Activated B cell treated with CpG ODN at 0.5 μM for 24 hours (primary cell): ENCODE results near the gene NIPAL3. TPM values are rescaled to one million over a fixed set of nuclear protein-coding genes. Genes with fewer than 3 reads are reported as not detected.

Experiments
- ATAC-seq: fragments of 200-7000 bp; cut with Tn5 transposase; one replicate; pipeline ENCODE4 v1.10.0; 2021; ENCODE audit warnings: low read depth, mild to moderate bottlenecking, moderate library complexity
- CTCF ChIA-PET: fragments of 350-600 bp; sonication (Branson Sonifier 250); formaldehyde crosslinking; loops from one replicate; lab custom pipeline; 2021; ENCODE audit warnings: antibody characterized with exemption; lab: Charles Lee
- POLR2A ChIA-PET: fragments of 350-600 bp; sonication (Branson Sonifier 250); formaldehyde crosslinking; loops from one replicate; lab custom pipeline; 2021; ENCODE audit warnings: antibody characterized with exemption; lab: Charles Lee
- DNase-seq: peaks from one replicate; pipeline ENCODE4 v3.0.0; 2022
- H3K27ac Mint-ChIP-seq: one replicate; pipeline ENCODE4 v1.8.0; 2020; ENCODE audit warnings: mixed read lengths
- H3K27me3 Mint-ChIP-seq: one replicate; pipeline ENCODE4 v1.8.0; 2021; ENCODE audit warnings: mixed read lengths
- H3K36me3 Mint-ChIP-seq: one replicate; pipeline ENCODE4 v1.8.0; 2021; ENCODE audit warnings: low read depth, mixed read lengths
- H3K4me1 Mint-ChIP-seq: one replicate; pipeline ENCODE4 v1.8.0; 2021; ENCODE audit warnings: mixed read lengths
- H3K4me3 Mint-ChIP-seq: one replicate; pipeline ENCODE4 v1.8.0; 2020; ENCODE audit warnings: mild to moderate bottlenecking, mixed read lengths
- H3K9me3 Mint-ChIP-seq: one replicate; pipeline ENCODE4 v1.8.0; 2020; ENCODE audit warnings: mixed read lengths
- CTCF ChIP-seq: fragments of 200-600 bp; IDR thresholded peaks from one replicate; pipeline ENCODE4 v1.8.0; 2022; ENCODE audit warnings: antibody characterized with exemption, mild to moderate bottlenecking
- intact Hi-C: fragments of 100-400 bp; cut with micrococcal nuclease; formaldehyde crosslinking; loops from one replicate; pipeline ENCODE4 v1.15.1; 2024
- total RNA-seq: library from RNA; stranded (reverse); gene quantifications from 2 replicates; pipeline ENCODE4 v1.2.3, GENCODE V29; 2022

Gene NIPAL3
- total RNA-seq, 1 donor from 2014 or later = 23.2 TPM

- no peaks in the 10 kb centered on the region for H3K27me3 Mint-ChIP-seq
- peaks cover 5% of the 10 kb centered on the region for H3K4me1 Mint-ChIP-seq
- no peak for TF ChIP-seq CTCF
- intact Hi-C loops = no loop called here
- ATAC-seq = no peak
- no peaks in the 10 kb centered on the region for H3K9me3 Mint-ChIP-seq
- ChIA-PET CTCF (interaction anchor here (0.8 kb wide), 1 partner anchor 118 kb away, joined by 4 read pairs; no protein-coding TSS in a partner anchor), POLR2A (no interaction called here)
- no peak for DNase-seq
- H3K36me3 Mint-ChIP-seq = peaks cover 53% of the 10 kb centered on the region
- no peak overlapping the region for H3K4me3 Mint-ChIP-seq
- no peak overlapping the region for H3K27ac Mint-ChIP-seq
Observed at GRCh38 chr1:24468685-24469316, 53.2 kb downstream of the NIPAL3 start.

DNA sequence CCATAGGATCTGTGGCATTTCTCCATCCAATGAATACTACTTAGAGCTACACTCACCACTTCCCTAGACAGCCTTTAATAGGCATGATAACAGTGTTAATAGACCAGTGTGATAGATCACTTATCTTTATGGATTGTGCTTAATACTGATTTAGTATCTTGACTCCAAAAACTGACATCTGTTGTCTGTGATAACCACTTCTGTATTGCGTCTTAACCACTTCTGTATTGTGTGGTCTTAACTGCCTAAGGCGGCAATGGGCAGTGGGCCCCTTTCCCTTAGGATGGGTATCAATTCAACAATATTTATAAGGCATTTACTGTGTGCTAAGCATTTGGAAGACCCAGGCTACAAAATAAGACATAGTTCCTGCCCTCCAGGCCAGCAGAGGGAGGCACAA is 55.0 kb downstream of the NIPAL3 start:
- CTCF ChIA-PET = no interaction called here

DNA sequence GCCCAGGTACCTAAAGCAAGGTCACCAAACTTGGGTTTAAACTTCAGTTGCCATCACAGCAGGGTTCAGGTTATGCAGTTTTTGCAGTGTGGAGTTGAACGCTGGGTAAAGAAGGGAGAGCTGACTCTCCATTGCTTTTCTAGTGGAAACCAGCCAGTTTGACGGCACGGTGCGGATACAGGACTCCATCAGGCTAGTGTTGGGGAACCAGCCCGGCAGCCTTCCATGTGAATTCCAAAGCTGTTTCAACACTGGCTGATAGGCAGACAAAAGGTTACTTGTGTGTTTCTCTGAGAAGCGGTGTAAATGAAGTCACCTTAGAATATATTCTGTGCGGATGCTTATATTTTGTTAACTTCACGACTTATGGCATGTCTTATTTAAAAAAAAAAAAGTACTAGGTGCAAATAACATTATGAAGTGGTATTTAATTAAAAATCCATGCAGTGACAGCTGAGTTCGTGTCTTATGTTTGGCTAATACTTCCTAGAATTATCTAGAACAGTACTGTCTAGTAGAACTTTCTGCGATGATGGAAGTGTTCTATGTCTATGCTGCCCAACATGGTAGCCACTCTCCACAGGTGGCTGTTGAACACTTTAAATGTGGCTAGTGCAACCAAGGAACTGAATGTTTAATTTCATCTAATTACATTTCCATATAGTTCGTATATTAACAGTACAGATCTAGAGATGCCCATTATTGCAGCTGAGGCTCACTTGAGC is 57.1 kb downstream of the NIPAL3 start:
- no peak for TF ChIP-seq CTCF
- H3K27me3 Mint-ChIP-seq = no peaks in the 10 kb centered on the region
- CTCF ChIA-PET = no interaction called here
- H3K4me1 Mint-ChIP-seq = no peaks in the 10 kb centered on the region
- H3K4me3 Mint-ChIP-seq = no peak overlapping the region
- peaks cover 24% of the 10 kb centered on the region for H3K36me3 Mint-ChIP-seq
- intact Hi-C loops = no loop called here
- H3K9me3 Mint-ChIP-seq = no peaks in the 10 kb centered on the region
- no peak for ATAC-seq
- POLR2A ChIA-PET = interaction anchor here (0.7 kb wide), 1 partner anchor 81 kb away, joined by 5 read pairs; no protein-coding TSS in a partner anchor
- no peak overlapping the region for H3K27ac Mint-ChIP-seq
- no peak for DNase-seq

More for the DNA sequence above, 55.0 kb downstream of the NIPAL3 start:
- Mint-ChIP-seq H3K4me3 (no peak overlapping the region), H3K27ac (no peak overlapping the region), H3K4me1 (peaks cover 2% of the 10 kb centered on the region), H3K36me3 (peaks cover 40% of the 10 kb centered on the region), H3K27me3 (no peaks in the 10 kb centered on the region), H3K9me3 (no peaks in the 10 kb centered on the region)
- intact Hi-C loops = no loop called here
- DNase-seq (no peak), ATAC-seq (no peak)
- POLR2A ChIA-PET = no interaction called here
- TF ChIP-seq CTCF = no peak

- no peak for ATAC-seq
- ChIA-PET POLR2A (no interaction called here), CTCF (interaction anchor here (0.9 to 1.6 kb wide), 2 partner anchors 27 to 113 kb away, joined by 3 read pairs; no protein-coding TSS in a partner anchor)
- no peak overlapping the region for H3K4me3 Mint-ChIP-seq
- H3K27ac Mint-ChIP-seq = no peak overlapping the region
- peaks cover 14% of the 10 kb centered on the region for H3K36me3 Mint-ChIP-seq
- no peak for TF ChIP-seq CTCF
- H3K4me1 Mint-ChIP-seq = no peaks in the 10 kb centered on the region
- H3K9me3 Mint-ChIP-seq = no peaks in the 10 kb centered on the region
- H3K27me3 Mint-ChIP-seq = no peaks in the 10 kb centered on the region
- no peak for DNase-seq
- intact Hi-C loops = no loop called here
Observed at GRCh38 chr1:24474193-24474592, 58.6 kb downstream of the NIPAL3 start.

- CTCF ChIA-PET = interaction anchor here (1.6 kb wide), 1 partner anchor 26 kb away, joined by 3 read pairs; no protein-coding TSS in a partner anchor
Observed at GRCh38 chr1:24475700-24476099, 60.1 kb downstream of the NIPAL3 start.

More at GRCh38 chr1:24475700-24476099, 60.1 kb downstream of the NIPAL3 start:
- intact Hi-C loops = no loop called here
- TF ChIP-seq CTCF = no peak
- POLR2A ChIA-PET = no interaction called here
- Mint-ChIP-seq H3K4me1 (peaks cover 8% of the 10 kb centered on the region), H3K4me3 (no peak overlapping the region), H3K27ac (no peak overlapping the region), H3K9me3 (no peaks in the 10 kb centered on the region), H3K36me3 (peaks cover 4% of the 10 kb centered on the region), H3K27me3 (no peaks in the 10 kb centered on the region)
- DNase-seq (no peak), ATAC-seq (no peak)
